Body of pancreas (tissue), 4 donors: ENCODE measurements around the gene SPA17.

ENCODE experiments used
- POLR2A ChIP-seq, 3 donors: fragments of 450-650 bp; IDR thresholded peaks; one replicate each; pipeline ENCODE4 v1.6.1; 2016; ENCODE audit warnings: antibody characterized with exemption in 3 of 3, mild to moderate bottlenecking in 2 of 3
- TF ChIP-seq, protein P1 (sequence below), 7 experiments: fragments of 450-650 bp in 4 of 7; fragments of 200-600 bp in 3 of 7; sonication (generic) in 3 of 7; IDR thresholded peaks; one replicate each; pipeline ENCODE4 v1.5.1; 2016 to 2019; ENCODE audit warnings: antibody characterized with exemption in 7 of 7

DNA sequence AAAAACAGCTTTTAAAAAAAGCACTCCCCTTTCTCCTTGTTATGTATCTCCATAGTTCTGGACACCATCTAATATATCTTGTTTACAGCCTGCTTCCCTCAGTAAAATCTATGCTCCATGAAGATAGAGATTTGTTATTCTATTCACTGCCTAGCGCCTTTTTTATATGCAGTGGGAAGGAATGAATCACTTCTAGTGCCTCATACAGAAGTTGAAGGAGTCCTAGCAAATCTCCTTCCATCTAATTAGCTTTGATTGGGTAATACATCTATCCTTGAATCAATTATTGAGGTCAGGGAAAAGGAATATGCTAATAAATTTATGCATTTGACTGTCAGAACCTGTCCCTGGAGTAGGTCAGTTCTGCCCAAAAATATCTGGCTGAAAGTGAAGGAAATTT, 25.8 kb downstream of the SPA17 start:
- TF ChIP-seq, protein P1, sequence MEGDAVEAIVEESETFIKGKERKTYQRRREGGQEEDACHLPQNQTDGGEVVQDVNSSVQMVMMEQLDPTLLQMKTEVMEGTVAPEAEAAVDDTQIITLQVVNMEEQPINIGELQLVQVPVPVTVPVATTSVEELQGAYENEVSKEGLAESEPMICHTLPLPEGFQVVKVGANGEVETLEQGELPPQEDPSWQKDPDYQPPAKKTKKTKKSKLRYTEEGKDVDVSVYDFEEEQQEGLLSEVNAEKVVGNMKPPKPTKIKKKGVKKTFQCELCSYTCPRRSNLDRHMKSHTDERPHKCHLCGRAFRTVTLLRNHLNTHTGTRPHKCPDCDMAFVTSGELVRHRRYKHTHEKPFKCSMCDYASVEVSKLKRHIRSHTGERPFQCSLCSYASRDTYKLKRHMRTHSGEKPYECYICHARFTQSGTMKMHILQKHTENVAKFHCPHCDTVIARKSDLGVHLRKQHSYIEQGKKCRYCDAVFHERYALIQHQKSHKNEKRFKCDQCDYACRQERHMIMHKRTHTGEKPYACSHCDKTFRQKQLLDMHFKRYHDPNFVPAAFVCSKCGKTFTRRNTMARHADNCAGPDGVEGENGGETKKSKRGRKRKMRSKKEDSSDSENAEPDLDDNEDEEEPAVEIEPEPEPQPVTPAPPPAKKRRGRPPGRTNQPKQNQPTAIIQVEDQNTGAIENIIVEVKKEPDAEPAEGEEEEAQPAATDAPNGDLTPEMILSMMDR (IDR thresholded peaks at IDR 0.05): no peak
- no peak for TF ChIP-seq POLR2A (IDR thresholded peaks at IDR 0.05)
